Left cardiac atrium (tissue), 4 donors: ENCODE measurements around the gene SNAI3. TPM values are rescaled to one million over a fixed set of nuclear protein-coding genes. Genes with fewer than 3 reads are reported as not detected.
A peak's percentile ranks its signal among the peaks of the same experiment; 100 is the strongest.

Experiments used
- ATAC-seq, 2 donors: fragments of 200-7000 bp; cut with Tn5 transposase; one replicate each; pipeline ENCODE4 v1.9.1; 2020; ENCODE audit warnings: mild to moderate bottlenecking in 2 of 2, moderate library complexity in 2 of 2
- DNase-seq: peaks from one replicate; pipeline ENCODE4 v3.0.0-alpha.2; 2020
- intact Hi-C, 2 donors: fragments of 100-400 bp; cut with DNase I; formaldehyde crosslinking; loops; one replicate each; pipeline versions ENCODE4 v1.14.1 to v1.15.1; 2022 to 2023
- total RNA-seq, 2 donors: library from RNA; stranded (reverse); fragmentation: NEBNext Ultra II Directional; extraction: Animal tissue kit (Norgen Biotek cat#: 25700); gene quantifications; one replicate each; pipeline ENCODE4 v1.2.1, GENCODE V29; 2021
- donor health status: DM: no; HTN: yes; CAD: no.
- donor health status: DM: no; HTN: yes; CAD: no; lungs with severe emphysema.
- donor health status: DM: yes; HTN: yes; CAD: no.
- donor health status: Dilated cardiomyopathy.

SNAI3 gene
- total RNA-seq, 2 donors from 2014 or later = 0.55 to 2.7 TPM

DNA sequence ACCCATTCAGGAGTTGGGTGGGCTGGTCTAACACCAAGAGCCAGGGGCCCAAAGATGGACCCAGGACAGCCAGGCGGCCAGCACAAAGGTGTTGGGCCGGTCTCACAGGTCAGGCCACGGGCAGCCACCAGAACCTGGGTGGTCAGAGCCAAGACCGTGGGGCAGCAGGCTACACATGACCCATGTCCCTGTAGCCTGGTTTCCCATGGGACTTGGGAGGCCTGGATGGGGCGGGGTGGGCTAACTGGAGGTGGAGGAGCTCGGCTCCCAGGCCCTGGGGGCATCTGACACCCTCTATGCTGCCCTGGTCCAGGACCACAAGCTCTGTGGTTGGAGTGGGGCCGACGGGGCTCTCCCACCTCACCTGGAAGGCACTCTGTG, 37.2 kb upstream of the SNAI3 start:
- no peak for DNase-seq
- ATAC-seq = no peak
- intact Hi-C loops = no loop called here

DNA sequence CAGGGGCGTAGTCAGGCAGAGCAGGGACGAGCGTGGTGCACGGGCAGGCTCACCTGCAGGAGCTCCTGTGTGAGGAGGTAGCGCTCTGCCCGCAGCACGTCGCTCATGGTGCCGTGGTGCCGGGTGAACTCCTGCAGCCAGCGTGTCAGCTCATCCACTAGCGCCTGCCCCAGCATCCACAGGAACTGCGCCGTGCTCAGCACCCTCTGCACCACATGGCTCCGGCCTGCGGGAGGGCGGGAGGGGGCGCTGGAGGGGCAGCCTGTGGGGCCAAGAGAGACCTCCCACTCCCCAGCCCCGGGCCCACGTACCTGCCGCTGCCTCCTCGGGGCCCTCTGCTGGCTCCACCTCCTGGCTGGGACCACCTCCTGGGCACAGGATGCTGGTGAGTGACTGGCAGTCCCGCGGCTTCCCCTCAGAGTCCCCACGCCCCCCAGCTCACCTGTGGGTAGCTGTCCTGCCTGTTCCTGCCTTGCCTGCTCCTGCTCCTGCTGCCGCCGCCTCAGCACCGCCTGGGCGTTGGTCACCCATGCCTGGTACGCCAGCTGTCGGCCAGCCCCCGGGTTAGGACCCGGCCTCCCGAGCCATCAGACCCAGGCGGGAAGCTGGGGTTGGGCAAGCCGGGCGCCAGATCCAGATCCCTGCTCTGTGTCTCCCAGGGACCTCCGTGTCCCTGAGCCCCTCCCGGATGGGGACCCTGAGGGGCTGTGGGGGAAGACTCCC, 36.6 kb upstream of the SNAI3 start:
- no peak for DNase-seq
- ATAC-seq = no peak
- intact Hi-C loops = no loop called here

DNA sequence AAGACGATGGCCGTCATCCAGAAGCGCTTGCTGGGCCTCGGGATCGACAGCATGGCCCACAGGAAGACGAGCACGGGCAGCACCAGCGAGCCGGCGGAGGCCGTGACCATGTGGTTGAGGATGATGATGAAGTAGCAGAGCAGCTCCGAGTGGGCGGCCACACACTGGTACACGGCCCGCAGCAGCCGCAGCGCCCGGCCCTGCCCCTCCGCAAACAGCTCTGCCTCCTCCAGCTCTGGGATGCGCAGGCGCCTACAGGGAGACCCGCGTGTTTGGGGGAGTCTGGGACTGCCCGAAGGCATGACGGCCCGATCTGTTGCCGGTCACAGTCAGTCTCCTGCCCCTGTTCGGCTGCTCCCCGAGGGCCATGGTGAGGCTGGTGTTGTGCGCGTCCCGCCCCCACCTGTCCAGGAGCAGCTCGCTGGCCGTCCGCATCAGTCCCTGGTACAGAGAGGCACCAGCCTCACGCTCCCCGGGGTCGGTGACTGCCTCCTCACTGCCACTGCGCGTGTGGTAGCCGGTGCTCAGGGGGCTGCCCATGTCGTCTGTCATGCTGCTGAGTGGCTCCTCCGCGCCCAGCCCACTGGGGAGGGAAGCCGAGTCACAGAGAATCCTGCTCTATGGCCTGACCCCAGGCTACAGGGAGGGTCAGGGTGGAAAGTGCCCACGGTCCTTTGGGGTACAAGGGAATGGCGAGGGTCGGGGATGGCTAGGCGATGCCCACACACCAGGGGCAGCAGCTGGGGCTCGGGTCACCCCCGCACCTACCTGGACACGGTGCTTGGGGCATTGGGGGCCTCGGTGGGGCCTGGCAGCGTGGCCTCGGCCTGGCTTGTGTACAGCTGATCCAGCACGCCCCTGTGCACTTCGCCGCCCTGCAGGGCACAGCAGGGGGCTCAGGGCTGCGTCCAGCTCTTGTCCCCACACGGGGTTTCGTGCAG, 35.8 kb upstream of the SNAI3 start:
- intact Hi-C loops = no loop called here
- ATAC-seq (no peak), DNase-seq (no peak)

GRCh38 chr16:88721236-88721635, 34.9 kb upstream of the SNAI3 start:
- intact Hi-C loops = no loop called here
- DNase-seq (no peak), ATAC-seq (no peak)

DNA sequence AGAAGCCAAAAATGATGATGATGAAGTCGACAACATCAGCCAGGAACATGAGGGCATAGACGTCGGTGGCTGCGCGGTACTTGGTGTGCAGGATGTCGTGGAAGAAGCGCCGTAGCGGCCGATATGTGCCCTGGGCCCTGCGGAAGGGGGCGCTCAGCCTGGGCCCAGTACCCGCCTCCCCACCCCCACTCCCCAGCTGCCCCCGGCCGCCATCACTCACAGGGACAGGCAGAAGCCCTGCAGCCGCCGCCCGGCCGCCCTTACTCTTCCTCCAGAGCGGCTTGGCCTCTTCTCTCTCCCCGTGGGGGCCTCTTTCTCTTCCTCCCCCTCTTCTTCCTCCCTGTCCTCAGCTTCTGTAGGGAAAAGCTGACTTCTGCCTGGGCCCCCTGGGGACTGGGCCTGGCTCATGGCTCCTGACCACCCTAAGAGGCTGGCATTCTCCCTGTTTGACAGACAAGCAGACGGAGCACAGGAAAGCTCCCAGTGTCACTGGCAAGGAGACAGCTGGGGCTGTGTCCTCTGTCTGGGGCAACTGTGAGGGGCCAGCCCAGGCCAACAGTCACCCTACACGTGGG, 34.2 kb upstream of the SNAI3 start:
- no peak for DNase-seq
- intact Hi-C loops = no loop called here
- ATAC-seq = no peak

DNA sequence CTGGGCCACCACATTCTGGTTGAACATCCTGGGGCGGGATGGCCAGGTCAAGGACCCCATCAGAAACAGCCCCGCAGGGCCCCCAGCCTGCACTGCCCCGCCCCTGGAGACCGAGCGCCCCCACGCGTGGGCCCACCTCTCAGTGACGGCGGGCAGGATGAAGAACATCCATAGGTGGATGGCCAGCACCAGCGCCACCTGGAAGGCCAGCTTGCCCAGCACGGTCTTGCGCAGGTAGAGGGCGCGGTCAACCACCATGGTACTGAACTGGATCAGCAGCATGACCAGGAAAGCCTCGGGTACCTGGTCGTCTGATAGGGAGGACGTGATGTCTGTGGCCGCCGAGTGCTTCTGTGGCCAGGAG, 33.6 kb upstream of the SNAI3 start:
- no peak for DNase-seq
- ATAC-seq = no peak
- intact Hi-C loops = no loop called here

DNA sequence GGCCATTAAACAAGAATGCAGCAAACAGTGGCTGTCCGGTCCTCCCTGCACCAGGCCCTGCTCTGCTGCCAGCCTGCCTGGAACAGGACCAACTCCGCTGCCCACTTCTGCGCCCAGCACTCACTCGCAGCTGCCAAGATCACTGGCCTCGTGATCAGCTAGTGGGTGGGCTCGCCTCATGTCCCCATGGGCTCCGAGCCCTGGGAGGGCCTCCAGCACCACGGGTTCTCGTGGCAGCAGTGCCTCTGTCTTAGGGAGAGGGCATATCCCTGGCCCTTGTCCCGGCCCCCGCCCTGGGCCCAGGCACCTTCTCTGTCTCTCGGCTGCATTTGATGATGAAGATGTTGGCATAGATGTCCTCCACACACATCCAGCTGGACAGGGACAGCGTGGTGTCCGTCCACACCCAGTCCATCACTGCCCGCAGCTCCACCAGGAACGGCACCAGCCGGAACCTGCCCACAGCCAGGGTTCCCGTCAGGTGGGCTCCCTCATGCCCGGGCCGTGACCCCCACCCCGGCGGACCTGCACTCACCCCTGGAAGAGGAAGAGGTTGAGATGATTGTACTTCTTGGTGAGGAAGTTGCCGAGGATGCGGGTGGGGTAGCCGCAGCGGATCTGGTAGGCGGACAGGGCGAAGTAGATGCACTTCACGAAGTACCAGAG, 33.1 kb upstream of the SNAI3 start:
- intact Hi-C loops = no loop called here
- ATAC-seq = peak; percentile 11 to 77
- no peak for DNase-seq

DNA sequence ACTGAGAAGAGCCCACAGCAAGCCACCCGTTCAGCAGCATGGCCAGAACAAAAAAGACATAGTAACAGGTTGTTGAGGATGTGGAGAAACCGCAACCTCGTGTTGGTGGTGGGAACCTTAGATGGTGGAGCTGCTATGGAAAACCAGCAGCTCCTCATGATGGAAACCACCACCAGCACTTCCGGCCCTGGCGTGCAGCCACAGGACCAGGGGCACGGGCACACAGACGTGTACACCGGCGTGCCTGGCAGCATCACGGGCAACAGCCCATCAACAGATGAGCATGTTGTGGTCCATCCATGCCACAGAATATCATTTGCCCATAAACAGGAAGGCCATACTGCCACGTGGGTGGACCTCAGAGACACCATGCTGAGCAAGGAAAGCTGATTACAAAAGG, 31.9 kb upstream of the SNAI3 start:
- ATAC-seq = no peak
- intact Hi-C loops = no loop called here

DNA sequence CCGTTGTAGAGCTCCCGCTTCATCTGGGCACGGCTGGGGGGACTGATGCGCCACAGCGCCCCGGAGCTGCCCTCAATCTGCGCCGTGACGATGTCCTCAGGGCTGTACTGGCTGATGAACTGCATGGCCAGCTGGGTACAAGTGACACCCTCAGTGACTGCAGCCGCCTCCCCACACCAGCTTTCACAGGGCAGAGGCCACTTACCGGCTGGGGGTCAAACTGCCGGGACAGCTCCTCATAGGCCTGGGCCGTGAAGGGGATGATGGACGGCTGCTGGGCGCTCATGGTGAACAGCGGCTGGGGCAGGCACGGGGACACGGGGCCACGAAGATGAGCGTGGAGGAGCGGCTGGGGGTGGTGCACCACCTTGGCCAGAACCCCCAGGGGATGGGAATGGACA, 30.3 kb upstream of the SNAI3 start:
- intact Hi-C loops = no loop called here
- DNase-seq (no peak), ATAC-seq (no peak)

More for the DNA sequence above, 31.9 kb upstream of the SNAI3 start:
- DNase-seq = no peak

DNA sequence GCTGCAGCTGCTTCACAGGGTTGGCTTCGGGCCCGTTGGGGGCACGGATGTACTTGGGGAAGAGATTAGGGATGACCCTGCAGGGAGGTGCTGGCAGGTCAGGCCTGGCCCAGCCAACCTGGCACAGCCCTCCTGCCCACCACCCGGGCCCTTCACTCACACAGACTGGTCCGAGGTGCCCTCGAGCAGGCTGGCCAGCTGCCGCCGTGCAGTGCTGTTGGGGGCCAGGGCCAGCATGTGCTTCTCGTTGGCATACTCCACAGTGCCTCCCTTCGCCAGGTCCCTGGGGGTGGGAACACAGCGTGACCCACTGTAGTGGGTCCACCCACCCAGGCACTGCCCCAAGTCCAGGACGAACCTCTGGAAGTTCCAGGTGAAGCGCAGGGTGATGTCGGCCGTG, 29.9 kb upstream of the SNAI3 start:
- no peak for ATAC-seq
- DNase-seq = no peak
- intact Hi-C loops = no loop called here

DNA sequence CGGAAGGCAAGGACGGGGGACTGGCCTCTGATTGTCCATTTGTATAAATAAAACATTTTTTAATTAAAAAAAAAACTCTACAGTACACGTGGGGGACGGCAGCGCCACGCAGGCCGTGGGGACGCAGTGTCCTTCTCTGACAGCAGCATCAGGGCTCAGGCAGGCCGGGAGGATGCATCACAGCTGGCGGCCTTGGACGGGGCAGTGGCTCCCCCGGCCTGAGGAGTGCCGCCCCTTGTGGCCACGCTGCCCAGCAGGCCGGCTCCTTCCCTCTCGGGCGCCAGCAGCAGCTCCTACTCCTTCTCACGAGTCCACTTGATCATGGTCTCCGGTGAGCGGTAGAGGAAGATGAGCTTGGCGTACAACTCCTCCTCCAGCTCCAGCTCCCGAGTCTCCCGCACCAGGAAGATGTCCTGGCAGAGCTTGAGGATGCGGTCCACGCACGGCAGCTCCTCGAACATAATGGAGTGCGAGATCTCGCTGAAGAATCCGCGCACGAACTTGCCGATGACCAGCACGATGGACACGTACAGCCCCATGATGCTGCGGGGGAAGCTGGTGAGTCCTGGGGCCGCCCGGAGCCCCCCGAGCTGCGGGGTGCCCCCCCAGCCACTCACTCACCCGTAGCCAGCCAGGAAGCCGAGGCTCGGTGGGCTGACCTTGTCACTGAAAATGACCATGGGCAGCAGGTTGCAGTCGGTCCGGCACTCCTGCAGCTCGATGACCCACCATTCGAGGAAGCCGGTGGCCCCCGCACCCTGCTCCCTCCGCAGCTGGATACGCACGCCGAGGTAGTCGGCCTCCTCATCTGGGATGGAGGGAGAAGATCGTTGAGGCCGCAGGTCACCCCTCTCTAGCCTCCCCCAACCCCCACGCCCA, 29.2 kb upstream of the SNAI3 start:
- ATAC-seq (no peak), DNase-seq (no peak)
- intact Hi-C loops = no loop called here

DNA sequence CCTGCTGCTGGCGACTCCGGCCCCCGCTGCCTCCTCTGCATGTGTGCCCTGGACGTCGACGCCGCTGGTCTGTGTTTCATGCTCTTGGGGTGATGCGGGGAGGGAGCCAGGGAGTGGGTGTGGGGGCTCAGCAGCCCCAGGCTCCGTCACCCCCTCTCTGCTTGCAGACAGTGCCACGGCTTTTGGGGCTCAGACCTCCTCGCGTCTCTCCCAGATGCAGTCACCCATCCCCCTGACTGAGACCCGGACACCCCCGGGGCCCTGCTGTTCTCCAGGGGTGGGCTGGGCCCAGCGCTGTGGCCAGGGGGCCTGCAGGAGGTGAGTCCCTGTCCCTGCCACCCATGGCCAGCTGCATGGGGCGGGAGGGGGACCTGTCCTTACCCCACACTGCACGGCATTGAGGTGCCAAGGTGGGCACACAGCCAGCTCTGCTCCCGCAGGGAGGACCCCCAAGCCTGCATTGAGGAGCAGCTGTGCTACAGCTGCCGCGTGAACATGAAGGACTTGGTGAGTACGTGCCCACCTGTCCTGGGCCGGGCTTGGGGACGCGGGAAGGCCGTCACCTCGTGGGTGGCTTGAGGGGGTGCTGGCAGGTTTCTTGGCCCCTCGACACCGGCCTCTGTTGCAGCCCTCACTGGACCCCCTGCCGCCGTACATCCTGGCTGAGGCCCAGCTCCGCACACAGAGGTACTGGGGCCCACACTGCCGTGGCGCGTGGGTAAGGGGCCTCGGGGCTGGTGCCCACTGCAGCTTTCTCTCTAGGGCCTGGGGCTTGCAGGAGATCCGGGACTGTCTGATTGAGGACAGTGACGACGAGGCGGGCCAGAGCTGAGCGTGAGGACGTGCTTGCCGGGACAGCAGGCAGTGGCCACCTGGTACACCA, 28.4 kb upstream of the SNAI3 start:
- ATAC-seq (no peak), DNase-seq (no peak)
- intact Hi-C loops = no loop called here

DNA sequence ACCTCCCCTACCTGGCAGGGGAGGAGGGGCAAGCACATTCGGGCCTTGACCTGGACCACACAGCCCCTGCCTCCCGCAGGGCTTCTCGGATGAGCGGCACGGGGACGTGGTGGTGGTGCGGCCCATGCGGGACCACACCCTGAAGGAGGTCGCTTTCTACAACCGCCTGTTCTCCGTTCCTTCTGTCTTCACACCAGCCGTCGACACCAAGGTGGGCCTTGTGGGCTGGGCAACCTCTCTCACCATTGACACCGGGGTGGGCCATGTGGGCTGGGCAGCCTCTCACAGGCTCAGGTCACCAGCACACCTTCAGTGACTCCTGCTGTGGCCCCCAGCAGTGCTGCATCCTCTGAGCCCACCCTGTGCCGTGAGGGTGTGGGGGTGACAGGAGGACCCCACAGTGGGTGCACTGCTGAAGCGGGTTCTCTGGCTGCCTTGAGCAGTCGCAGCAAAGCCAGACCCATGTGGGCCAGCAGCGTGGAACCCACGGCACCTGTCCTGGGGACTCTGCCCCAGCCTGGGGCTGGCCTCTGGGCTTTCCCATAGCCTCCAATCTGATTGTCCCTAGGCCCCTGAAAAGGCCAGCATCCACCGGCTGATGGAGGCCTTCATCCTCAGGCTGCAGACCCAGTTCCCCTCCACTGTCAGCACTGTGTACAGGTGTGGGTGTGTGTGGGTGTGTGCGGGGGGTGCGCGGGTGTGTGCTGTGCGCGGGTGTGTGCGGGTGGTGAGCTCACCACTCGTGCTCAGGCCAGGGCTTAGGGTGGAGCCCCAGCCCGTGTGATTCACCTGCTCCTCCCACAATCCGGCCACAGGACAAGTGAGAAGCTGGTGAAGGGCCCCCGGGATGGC, 27.5 kb upstream of the SNAI3 start:
- intact Hi-C loops = no loop called here
- peak in 1 of 2 donors; percentile 37 for ATAC-seq

DNA sequence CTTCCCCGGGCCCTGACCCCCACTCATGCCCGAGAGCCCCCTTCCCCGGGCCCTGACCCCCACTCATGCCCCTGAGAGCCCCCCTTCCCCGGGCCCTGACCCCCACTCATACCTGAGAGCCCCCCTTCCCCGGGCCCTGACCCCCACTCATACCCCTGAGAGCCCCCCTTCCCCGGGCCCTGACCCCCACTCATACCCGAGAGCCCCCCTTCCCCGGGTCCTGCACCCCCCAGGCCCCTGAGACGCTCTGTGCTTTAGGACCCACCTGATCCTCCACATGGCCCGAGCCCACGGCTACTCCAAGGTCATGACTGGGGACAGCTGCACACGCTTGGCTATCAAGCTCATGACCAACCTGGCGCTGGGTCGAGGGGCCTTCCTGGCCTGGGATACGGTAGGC, 26.7 kb upstream of the SNAI3 start:
- ATAC-seq = no peak
- no peak for DNase-seq
- intact Hi-C loops = no loop called here

More for the DNA sequence above, 27.5 kb upstream of the SNAI3 start:
- no peak for DNase-seq

DNA sequence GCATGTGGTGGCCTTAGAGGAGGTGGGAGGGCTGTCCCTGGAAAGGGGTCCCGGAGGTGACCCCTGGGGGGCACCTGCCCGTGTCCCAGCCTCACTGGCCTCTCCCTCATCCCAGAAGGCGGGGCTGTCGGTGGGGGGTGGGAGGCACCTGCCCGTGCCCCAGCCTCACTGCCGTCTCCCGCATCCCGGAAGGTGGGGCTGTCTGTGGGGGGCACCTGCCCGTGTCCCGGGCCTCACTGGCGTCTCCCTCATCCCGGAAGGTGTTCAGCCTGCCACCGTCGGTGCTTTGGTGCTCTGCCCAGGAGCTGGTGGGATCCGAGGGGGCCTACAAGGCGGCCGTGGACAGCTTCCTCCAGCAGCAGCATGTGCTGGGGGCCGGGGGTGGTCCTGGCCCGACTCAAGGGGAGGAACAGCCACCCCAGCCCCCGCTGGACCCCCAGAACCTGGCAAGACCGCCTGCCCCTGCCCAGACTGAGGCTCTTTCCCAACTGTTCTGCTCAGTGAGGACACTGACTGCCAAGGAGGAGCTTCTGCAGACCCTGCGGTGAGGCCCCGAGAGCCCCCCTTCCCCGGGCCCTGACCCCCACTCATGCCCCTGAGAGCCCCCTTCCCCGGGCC, 26.2 kb upstream of the SNAI3 start:
- intact Hi-C loops = no loop called here
- no peak for DNase-seq
- ATAC-seq = no peak

GRCh38 chr16:88711750-88712340, 25.5 kb upstream of the SNAI3 start:
- intact Hi-C loops = no loop called here
- DNase-seq (no peak), ATAC-seq (no peak)
